Measurements from ENCODE around the gene NPHS1. TPM values are rescaled to one million over a fixed set of nuclear protein-coding genes. Genes with fewer than 3 reads are reported as not detected.

The NPHS1 gene
- total RNA-seq, 1 experiment from 2014 or later = not detected

DNA sequence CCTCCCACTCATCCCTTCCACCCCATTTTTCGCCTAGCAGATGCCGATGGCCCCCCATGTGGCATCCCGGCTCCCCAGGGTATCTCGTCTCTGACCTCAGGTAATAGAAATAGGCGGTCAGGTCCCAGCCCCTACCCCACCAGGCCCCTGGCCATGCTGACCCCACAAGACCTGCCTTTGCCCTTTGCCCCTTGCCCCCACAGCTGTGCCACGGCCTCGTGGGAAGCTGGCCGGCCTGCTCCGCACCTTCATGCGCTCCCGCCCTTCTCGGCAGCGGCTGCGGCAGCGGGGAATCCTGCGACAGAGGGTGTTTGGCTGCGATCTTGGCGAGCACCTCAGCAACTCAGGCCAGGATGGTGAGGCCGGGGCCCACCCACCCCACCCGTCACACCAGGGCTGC lies 71.6 kb downstream of the NPHS1 start:
- Mint-ChIP-seq H3K4me3 (ENCODE audit: unreplicated experiment) (no peak overlapping the region), H3K27me3 (ENCODE audit: insufficient read depth, unreplicated experiment) (no peaks in the 10 kb centered on the region), H3K9me3 (ENCODE audit: unreplicated experiment) (no peaks in the 10 kb centered on the region), H3K4me1 (ENCODE audit: low read depth, unreplicated experiment) (peaks cover 8% of the 10 kb centered on the region), H3K27ac (ENCODE audit: unreplicated experiment) (no peak overlapping the region), H3K36me3 (ENCODE audit: insufficient read depth, unreplicated experiment) (peaks cover 5% of the 10 kb centered on the region)
- intact Hi-C loops (cut with micrococcal nuclease; ENCODE audit: unreplicated experiment) = no loop called here
- no peak for DNase-seq
- Histone ChIP-seq H3K36me3 (ENCODE audit: control insufficient read depth, insufficient read depth, low read length) (no peaks in the 10 kb centered on the region; the same call in 1 of the 2 replicates), H3K27me3 (replicated peaks; ENCODE audit: control insufficient read depth, insufficient read depth, low read length) (no peaks in the 10 kb centered on the region), H3K4me1 (no peaks in the 10 kb centered on the region), H3K4me3 (ENCODE audit: low read depth, low read length) (no peak overlapping the region), H3K9me3 (no peaks in the 10 kb centered on the region)
- POLR2A ChIA-PET = interaction anchor here (0.6 kb wide), 1 partner anchor 62 kb away, joined by 5 read pairs; no protein-coding TSS in a partner anchor
- CTCF ChIA-PET = no interaction called here
- TF ChIP-seq, protein P1, sequence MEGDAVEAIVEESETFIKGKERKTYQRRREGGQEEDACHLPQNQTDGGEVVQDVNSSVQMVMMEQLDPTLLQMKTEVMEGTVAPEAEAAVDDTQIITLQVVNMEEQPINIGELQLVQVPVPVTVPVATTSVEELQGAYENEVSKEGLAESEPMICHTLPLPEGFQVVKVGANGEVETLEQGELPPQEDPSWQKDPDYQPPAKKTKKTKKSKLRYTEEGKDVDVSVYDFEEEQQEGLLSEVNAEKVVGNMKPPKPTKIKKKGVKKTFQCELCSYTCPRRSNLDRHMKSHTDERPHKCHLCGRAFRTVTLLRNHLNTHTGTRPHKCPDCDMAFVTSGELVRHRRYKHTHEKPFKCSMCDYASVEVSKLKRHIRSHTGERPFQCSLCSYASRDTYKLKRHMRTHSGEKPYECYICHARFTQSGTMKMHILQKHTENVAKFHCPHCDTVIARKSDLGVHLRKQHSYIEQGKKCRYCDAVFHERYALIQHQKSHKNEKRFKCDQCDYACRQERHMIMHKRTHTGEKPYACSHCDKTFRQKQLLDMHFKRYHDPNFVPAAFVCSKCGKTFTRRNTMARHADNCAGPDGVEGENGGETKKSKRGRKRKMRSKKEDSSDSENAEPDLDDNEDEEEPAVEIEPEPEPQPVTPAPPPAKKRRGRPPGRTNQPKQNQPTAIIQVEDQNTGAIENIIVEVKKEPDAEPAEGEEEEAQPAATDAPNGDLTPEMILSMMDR (IDR thresholded peaks at IDR 0.05; ENCODE audit: insufficient read depth in 1 of 2, low read depth in 1 of 2, low read length in 1 of 2, severe bottlenecking in 1 of 2, unreplicated experiment in 1 of 2) = no peak
- BruUV-seq (replicated peaks) = no TSS peak

DNA sequence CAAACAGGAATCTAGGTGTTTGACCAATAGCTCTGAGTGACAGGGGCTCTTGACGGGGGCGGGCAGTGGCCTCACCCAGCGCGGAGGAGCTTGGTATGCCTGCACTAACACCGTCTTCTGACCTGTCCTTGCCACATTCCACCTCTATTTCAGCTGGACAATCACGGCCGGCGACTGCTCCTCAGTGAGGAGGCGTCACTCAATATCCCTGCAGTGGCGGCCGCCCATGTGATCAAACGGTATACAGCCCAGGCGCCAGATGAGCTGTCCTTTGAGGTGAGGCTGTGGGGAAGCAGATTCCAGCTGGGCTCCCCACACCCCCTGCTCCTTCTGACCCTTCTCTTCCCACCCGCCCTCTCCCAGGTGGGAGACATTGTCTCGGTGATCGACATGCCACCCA lies 72.2 kb downstream of the NPHS1 start:
- intact Hi-C loops (cut with micrococcal nuclease; ENCODE audit: unreplicated experiment) = no loop called here

DNA sequence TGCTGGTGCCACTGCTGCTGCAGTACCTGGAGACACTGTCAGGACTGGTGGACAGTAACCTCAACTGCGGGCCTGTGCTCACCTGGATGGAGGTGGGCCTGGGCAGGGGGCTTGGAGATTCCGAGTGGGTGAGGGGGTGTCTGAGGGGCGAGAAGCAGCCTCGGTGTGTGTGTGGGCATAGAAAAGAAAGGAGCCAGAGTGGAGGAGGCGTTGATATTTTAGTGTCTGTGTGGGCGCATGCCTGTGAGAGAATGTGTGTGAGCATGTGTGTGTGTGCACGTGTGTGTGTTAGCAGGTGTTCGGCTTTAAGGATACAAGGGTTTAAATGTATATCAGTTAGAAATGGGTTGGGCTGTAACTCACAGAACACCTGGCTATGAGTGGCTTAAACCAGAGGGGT lies 73.3 kb downstream of the NPHS1 start:
- no peaks in the 10 kb centered on the region for H3K27me3 ChIP-seq (replicated peaks; ENCODE audit: control insufficient read depth, insufficient read depth, low read length)
- no peaks in the 10 kb centered on the region; the same call in 1 of the 2 replicates for H3K36me3 ChIP-seq (ENCODE audit: control insufficient read depth, insufficient read depth, low read length)
- Mint-ChIP-seq H3K27ac (ENCODE audit: unreplicated experiment) (no peak overlapping the region), H3K36me3 (ENCODE audit: insufficient read depth, unreplicated experiment) (peaks cover 18% of the 10 kb centered on the region), H3K27me3 (ENCODE audit: insufficient read depth, unreplicated experiment) (peaks cover 3% of the 10 kb centered on the region), H3K4me1 (ENCODE audit: low read depth, unreplicated experiment) (peaks cover 17% of the 10 kb centered on the region), H3K4me3 (ENCODE audit: unreplicated experiment) (no peak overlapping the region), H3K9me3 (ENCODE audit: unreplicated experiment) (no peaks in the 10 kb centered on the region)
- POLR2A ChIA-PET = no interaction called here
- CTCF ChIA-PET = no interaction called here
- TF ChIP-seq, protein P1 (IDR thresholded peaks at IDR 0.05; ENCODE audit: insufficient read depth in 1 of 2, low read depth in 1 of 2, low read length in 1 of 2, severe bottlenecking in 1 of 2, unreplicated experiment in 1 of 2) = no peak
- no peaks in the 10 kb centered on the region for H3K9me3 ChIP-seq
- intact Hi-C loops (cut with micrococcal nuclease; ENCODE audit: unreplicated experiment) = no loop called here
- no peaks in the 10 kb centered on the region for H3K4me1 ChIP-seq
- no TSS peak for BruUV-seq (replicated peaks)
- DNase-seq = no peak
- H3K4me3 ChIP-seq (ENCODE audit: low read depth, low read length) = no peak overlapping the region

More for the DNA sequence above, 72.2 kb downstream of the NPHS1 start:
- no peak for DNase-seq
- peaks cover 8% of the 10 kb centered on the region for H3K36me3 Mint-ChIP-seq (ENCODE audit: insufficient read depth, unreplicated experiment)
- BruUV-seq (replicated peaks) = no TSS peak
- TF ChIP-seq, protein P1 (IDR thresholded peaks at IDR 0.05; ENCODE audit: insufficient read depth in 1 of 2, low read depth in 1 of 2, low read length in 1 of 2, severe bottlenecking in 1 of 2, unreplicated experiment in 1 of 2) = no peak
- H3K4me3 ChIP-seq (ENCODE audit: low read depth, low read length) = no peak overlapping the region
- H3K9me3 Mint-ChIP-seq (ENCODE audit: unreplicated experiment) = no peaks in the 10 kb centered on the region
- H3K9me3 ChIP-seq = no peaks in the 10 kb centered on the region
- no peaks in the 10 kb centered on the region for H3K4me1 ChIP-seq
- ChIA-PET CTCF (no interaction called here), POLR2A (interaction anchor here (0.6 kb wide), 1 partner anchor 61 kb away, joined by 5 read pairs; no protein-coding TSS in a partner anchor)
- no peak overlapping the region for H3K4me3 Mint-ChIP-seq (ENCODE audit: unreplicated experiment)
- H3K27me3 Mint-ChIP-seq (ENCODE audit: insufficient read depth, unreplicated experiment) = no peaks in the 10 kb centered on the region
- no peaks in the 10 kb centered on the region for H3K27me3 ChIP-seq (replicated peaks; ENCODE audit: control insufficient read depth, insufficient read depth, low read length)
- H3K27ac Mint-ChIP-seq (ENCODE audit: unreplicated experiment) = no peak overlapping the region
- no peaks in the 10 kb centered on the region; the same call in 1 of the 2 replicates for H3K36me3 ChIP-seq (ENCODE audit: control insufficient read depth, insufficient read depth, low read length)
- H3K4me1 Mint-ChIP-seq (ENCODE audit: low read depth, unreplicated experiment) = peaks cover 8% of the 10 kb centered on the region

All from Caco-2 (cell line).